Measurements from ENCODE around the gene RRAGB.

Gene RRAGB

DNA sequence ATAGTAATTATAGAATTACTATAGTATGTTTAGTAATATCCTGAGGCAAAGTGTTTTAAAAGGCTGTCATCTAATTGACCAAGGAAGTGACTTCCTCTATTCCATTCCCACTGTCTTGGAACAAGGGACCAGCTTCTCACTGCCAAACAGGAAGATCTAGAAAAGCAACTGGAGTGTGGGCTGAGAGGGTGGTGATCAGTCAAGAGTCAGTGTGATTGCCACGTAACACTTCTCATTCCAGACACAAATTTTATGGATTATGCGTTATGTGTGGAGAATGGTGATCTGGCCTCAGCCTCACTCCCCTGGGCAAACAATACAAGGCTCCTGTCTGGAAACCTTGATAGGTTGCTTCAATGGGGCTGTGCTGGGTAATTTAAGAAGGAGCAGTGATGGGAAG lies 60.0 kb downstream of the RRAGB start:
- DNase-seq = no peak

DNA sequence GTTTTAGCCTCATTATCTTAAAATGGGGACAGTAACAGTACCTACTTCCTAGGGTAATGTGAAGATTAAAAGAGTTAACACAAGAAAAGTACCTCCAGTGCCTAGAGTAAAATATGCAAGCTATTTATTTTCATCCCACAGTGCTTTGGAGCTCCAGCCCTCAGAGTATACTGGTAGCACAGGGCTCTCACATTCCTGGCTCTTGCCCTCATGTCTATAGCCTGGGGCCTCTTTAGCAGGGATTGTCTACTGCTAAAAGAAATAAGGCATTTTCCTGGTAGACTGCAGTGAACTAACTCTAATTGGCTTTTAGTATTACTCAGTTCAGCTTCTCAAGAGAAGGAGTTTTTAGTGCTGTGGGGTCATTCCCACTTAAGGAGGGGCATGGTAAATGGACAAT lies 60.8 kb downstream of the RRAGB start:
- DNase-seq = no peak

DNA sequence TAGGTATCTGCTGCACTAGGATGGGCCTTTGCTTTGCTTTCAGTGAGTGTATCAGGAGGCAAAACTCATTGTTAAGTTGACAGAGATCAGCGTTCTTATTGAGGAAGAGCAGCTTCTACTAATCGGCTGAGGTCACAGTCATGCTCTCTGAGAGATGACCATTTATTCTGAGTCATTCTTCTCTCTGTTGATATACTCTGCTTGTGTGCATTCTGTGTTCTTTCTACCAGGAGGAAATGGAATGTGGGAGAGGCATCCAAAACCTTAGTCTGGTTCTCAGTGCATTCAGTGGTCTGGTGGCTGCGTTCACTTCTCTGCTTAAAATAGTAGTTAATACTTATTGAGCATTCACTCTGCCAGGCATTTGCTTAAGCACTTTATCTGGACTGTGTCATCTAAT lies 66.2 kb downstream of the RRAGB start:
- DNase-seq = no peak

DNA sequence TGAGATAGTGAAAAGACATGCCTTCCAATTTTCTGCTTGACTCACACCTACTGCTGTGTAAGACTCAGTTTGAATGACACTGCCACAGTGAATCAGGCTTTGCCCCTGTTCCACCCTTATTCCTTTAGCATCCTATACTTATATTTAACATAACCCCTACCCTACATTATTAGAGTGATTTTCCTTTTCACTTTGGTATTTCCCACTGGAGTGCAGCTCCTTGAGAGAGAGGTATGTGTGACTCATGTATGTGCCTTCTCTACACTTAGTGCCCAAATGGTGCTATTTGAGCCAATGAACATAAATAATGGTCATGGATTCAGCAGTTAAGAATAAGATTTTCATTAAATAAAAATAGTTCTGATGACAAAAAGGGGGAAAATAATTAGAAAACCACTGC lies 69.5 kb downstream of the RRAGB start:
- DNase-seq = no peak

DNA sequence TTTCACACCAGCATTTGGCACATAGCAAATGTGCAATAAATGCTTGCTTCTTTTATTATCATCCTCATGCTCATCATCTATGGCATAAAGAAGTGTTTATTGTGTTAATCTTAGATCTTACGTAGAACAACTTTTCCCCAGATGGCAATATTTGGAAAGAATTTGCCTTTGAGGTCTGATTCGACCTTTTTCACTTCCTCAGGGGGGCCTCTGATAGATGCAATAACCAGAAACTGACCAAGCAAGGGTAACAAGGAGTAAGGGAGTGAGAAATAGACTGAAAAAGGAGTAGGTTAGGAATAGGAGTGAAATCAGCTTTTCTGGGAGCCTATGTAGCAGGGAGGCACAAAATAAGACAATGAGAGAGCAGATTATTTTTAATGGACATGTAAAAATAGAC lies 70.2 kb downstream of the RRAGB start:
- no peak for DNase-seq

DNA sequence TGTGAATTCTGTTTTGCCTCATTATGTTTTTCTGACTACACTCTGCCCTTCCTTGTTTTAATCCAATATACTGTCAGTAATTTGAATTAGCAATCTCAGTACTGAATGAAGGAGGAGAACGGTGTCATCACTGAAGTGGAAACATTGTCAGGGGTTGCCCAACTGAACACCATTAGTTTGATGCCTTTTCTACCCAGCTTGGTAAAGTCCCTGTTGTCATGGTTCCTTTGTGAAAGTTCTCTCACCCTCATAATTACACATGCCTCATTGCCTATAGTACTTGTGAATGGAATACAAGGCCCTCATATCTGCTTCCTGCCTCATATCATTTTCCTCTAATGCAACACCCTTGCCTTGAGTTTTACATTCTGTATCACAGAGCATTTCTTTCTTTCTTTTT lies 76.9 kb downstream of the RRAGB start:
- no peak for DNase-seq

DNA sequence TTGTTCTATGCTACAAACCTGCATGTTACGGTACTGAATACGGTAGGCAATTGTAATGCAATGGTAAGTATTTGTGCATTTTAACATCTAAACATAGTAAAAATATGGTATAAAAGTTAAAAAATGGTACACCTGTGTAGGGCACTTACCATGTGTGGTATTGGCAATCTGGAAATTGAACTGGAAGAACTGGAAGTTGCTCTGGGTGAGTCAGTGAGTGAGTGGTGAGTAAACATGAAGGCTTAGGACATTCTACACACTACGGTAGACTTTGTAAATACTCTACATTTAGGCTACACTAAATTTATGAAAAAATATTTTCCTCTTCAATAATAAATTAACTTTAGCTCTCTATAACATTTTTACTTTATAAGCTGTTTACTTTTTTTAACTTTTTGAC lies 78.9 kb downstream of the RRAGB start:
- no peak for DNase-seq

DNA sequence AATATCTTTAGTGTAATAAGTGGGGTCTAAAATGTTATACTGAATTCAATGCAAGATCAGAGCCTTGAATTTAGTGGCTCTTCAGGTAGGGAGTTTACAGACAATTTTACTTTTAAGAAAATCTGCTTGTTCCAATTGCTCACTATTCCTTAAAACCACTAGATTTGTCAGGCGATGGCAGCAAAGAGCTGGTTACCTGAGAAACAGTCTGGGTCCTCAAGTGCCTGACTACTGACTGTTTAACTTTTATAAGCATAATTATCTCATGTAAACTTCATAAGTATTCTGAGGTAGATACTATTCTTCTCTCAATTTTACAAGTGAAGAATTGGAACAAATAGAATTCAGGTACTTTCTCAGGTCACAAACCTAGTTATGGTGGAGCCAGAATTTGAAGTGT lies 84.3 kb downstream of the RRAGB start:
- no peak for DNase-seq

Measured in NCI-H187 treated with DMSO at 0.1 percent for 48 hours (cell line).